ENCODE data around the gene ZNF486. TPM values are rescaled to one million over a fixed set of nuclear protein-coding genes. Genes with fewer than 3 reads are reported as not detected.
"Not testable (repeated sequence)": the region's sequence is repeated elsewhere in the genome, so short reads cannot be mapped to it uniquely, and the experiment has no call there.

Gene ZNF486
- polyA plus RNA-seq, 4 donors = 2.0 to 10.8 TPM; not detected in 2

- WGBS, 3 donors = 2 to 22% (median 20%) methylated on average over 36 of the region's 36 CpGs
- Histone ChIP-seq H3K4me3 (ENCODE audit: low read depth in 1 of 3, low read length in 3 of 3) (peak overlapping the region; percentile 3 to 87 (median 67)), H3K9me3 (ENCODE audit: control insufficient read depth in 2 of 2, insufficient read depth in 1 of 2, low read depth in 1 of 2, low read length in 1 of 2) (peaks cover 2 to 19% of the 10 kb centered on the region in 2 donors), H3K27ac (ENCODE audit: low read depth in 1 of 3, low read length in 2 of 3) (peak overlapping the region in 2 of 3 donors; percentile 2 to 85), H3K4me1 (ENCODE audit: control insufficient read depth in 3 of 3, insufficient read depth in 2 of 3, low read depth in 1 of 3, low read length in 2 of 3) (peaks cover 0 to 4% (median 0%) of the 10 kb centered on the region in 3 donors), H3K36me3 (ENCODE audit: control insufficient read depth in 3 of 3, insufficient read depth in 2 of 3, low read depth in 1 of 3, low read length in 3 of 3) (peaks cover 0 to 11% (median 0%) of the 10 kb centered on the region in 3 donors), H3K27me3 (ENCODE audit: control insufficient read depth in 3 of 3, insufficient read depth in 3 of 3, low read length in 3 of 3) (no peaks in the 10 kb centered on the region)
- FAIRE-seq (no peak), DNase-seq (peak; percentile 39 to 94)
Measured at GRCh38 chr19:20237773-20238623, 71.0 kb downstream of the ZNF486 start.

- 80 to 89% (median 88%) methylated on average over 4 of the region's 4 CpGs for WGBS, 3 donors
- FAIRE-seq = no peak
- no peak for DNase-seq
Measured at GRCh38 chr19:20243629-20244028, 76.6 kb downstream of the ZNF486 start.

GRCh38 chr19:20244356-20244755 lies 77.3 kb downstream of the ZNF486 start:
- no peaks in the 10 kb centered on the region for H3K36me3 ChIP-seq (ENCODE audit: control insufficient read depth in 3 of 3, insufficient read depth in 2 of 3, low read depth in 1 of 3, low read length in 3 of 3)
- 54 to 74% (median 63%) methylated on average over 3 of the region's 3 CpGs for WGBS, 3 donors
- H3K27me3 ChIP-seq (ENCODE audit: control insufficient read depth in 3 of 3, insufficient read depth in 3 of 3, low read length in 3 of 3) = no peaks in the 10 kb centered on the region
- no peak overlapping the region for H3K4me3 ChIP-seq (ENCODE audit: low read depth in 1 of 3, low read length in 3 of 3)
- peaks cover 0 to 7% of the 10 kb centered on the region in 2 donors for H3K9me3 ChIP-seq (ENCODE audit: control insufficient read depth in 2 of 2, insufficient read depth in 1 of 2, low read depth in 1 of 2, low read length in 1 of 2)
- no peak for DNase-seq
- no peak for FAIRE-seq
- H3K4me1 ChIP-seq (ENCODE audit: control insufficient read depth in 3 of 3, insufficient read depth in 2 of 3, low read depth in 1 of 3, low read length in 2 of 3) = no peaks in the 10 kb centered on the region
- H3K27ac ChIP-seq (ENCODE audit: low read depth in 1 of 3, low read length in 2 of 3) = no peak overlapping the region

More at GRCh38 chr19:20243629-20244028, 76.6 kb downstream of the ZNF486 start:
- Histone ChIP-seq H3K9me3 (ENCODE audit: control insufficient read depth in 2 of 2, insufficient read depth in 1 of 2, low read depth in 1 of 2, low read length in 1 of 2) (peaks cover 0 to 7% of the 10 kb centered on the region in 2 donors), H3K36me3 (ENCODE audit: control insufficient read depth in 3 of 3, insufficient read depth in 2 of 3, low read depth in 1 of 3, low read length in 3 of 3) (no peaks in the 10 kb centered on the region), H3K4me1 (ENCODE audit: control insufficient read depth in 3 of 3, insufficient read depth in 2 of 3, low read depth in 1 of 3, low read length in 2 of 3) (no peaks in the 10 kb centered on the region), H3K27me3 (ENCODE audit: control insufficient read depth in 3 of 3, insufficient read depth in 3 of 3, low read length in 3 of 3) (no peaks in the 10 kb centered on the region), H3K27ac (ENCODE audit: low read depth in 1 of 3, low read length in 2 of 3) (no peak overlapping the region), H3K4me3 (ENCODE audit: low read depth in 1 of 3, low read length in 3 of 3) (no peak overlapping the region)

GRCh38 chr19:20245309-20245708 lies 78.3 kb downstream of the ZNF486 start:
- H3K4me3 ChIP-seq (ENCODE audit: low read depth in 1 of 3, low read length in 3 of 3) = no peak overlapping the region
- peaks cover 0 to 7% of the 10 kb centered on the region in 2 donors for H3K9me3 ChIP-seq (ENCODE audit: control insufficient read depth in 2 of 2, insufficient read depth in 1 of 2, low read depth in 1 of 2, low read length in 1 of 2)
- DNase-seq (no peak), FAIRE-seq (no peak)
- no peak overlapping the region for H3K27ac ChIP-seq (ENCODE audit: low read depth in 1 of 3, low read length in 2 of 3)
- H3K4me1 ChIP-seq (ENCODE audit: control insufficient read depth in 3 of 3, insufficient read depth in 2 of 3, low read depth in 1 of 3, low read length in 2 of 3) = peaks cover 0 to under 1% (median 0%) of the 10 kb centered on the region in 3 donors
- H3K27me3 ChIP-seq (ENCODE audit: control insufficient read depth in 3 of 3, insufficient read depth in 3 of 3, low read length in 3 of 3) = no peaks in the 10 kb centered on the region
- H3K36me3 ChIP-seq (ENCODE audit: control insufficient read depth in 3 of 3, insufficient read depth in 2 of 3, low read depth in 1 of 3, low read length in 3 of 3) = no peaks in the 10 kb centered on the region

- DNase-seq (peak in 1 of 2 donors; percentile 62), FAIRE-seq (no peak)
- no peaks in the 10 kb centered on the region for H3K36me3 ChIP-seq (ENCODE audit: control insufficient read depth in 3 of 3, insufficient read depth in 2 of 3, low read depth in 1 of 3, low read length in 3 of 3)
- no peaks in the 10 kb centered on the region for H3K27me3 ChIP-seq (ENCODE audit: control insufficient read depth in 3 of 3, insufficient read depth in 3 of 3, low read length in 3 of 3)
- peaks cover 0 to 7% of the 10 kb centered on the region in 2 donors for H3K9me3 ChIP-seq (ENCODE audit: control insufficient read depth in 2 of 2, insufficient read depth in 1 of 2, low read depth in 1 of 2, low read length in 1 of 2)
- H3K27ac ChIP-seq (ENCODE audit: low read depth in 1 of 3, low read length in 2 of 3) = no peak overlapping the region
- 54 to 62% (median 59%) methylated on average over 10 of the region's 10 CpGs for WGBS, 3 donors
- H3K4me1 ChIP-seq (ENCODE audit: control insufficient read depth in 3 of 3, insufficient read depth in 2 of 3, low read depth in 1 of 3, low read length in 2 of 3) = peaks cover 0 to 7% (median 0%) of the 10 kb centered on the region in 3 donors
- H3K4me3 ChIP-seq (ENCODE audit: low read depth in 1 of 3, low read length in 3 of 3) = no peak overlapping the region
Measured at GRCh38 chr19:20247016-20247683, 80.1 kb downstream of the ZNF486 start.

- not testable (repeated sequence) for H3K36me3 ChIP-seq (ENCODE audit: control insufficient read depth in 3 of 3, insufficient read depth in 2 of 3, low read depth in 1 of 3, low read length in 3 of 3); H3K27ac ChIP-seq (ENCODE audit: low read depth in 1 of 3, low read length in 2 of 3); DNase-seq; FAIRE-seq; H3K9me3 ChIP-seq (ENCODE audit: control insufficient read depth in 2 of 2, insufficient read depth in 1 of 2, low read depth in 1 of 2, low read length in 1 of 2); H3K4me3 ChIP-seq (ENCODE audit: low read depth in 1 of 3, low read length in 3 of 3); H3K27me3 ChIP-seq (ENCODE audit: control insufficient read depth in 3 of 3, insufficient read depth in 3 of 3, low read length in 3 of 3)
- 66 to 80% (median 71%) methylated on average over 2 of the region's 2 CpGs for WGBS, 3 donors
- H3K4me1 ChIP-seq (ENCODE audit: control insufficient read depth in 3 of 3, insufficient read depth in 2 of 3, low read depth in 1 of 3, low read length in 2 of 3) = peaks cover 0 to 13% (median 0%) of the 10 kb centered on the region in 3 donors
Measured at GRCh38 chr19:20248258-20248657, 81.2 kb downstream of the ZNF486 start.

Other genes starting within 250 kb of the ZNF486 start
- gene ZNF682, start 127.7 kb upstream of the ZNF486 start, polyA plus RNA-seq = 10 to 100 TPM in 1 of 4 donors, 1 to 10 TPM in 2, not detected in 1; 1.6 to 12.1 (median 1.8) TPM
- 10 to 100 TPM in 1 of 4 donors, 1 to 10 TPM in 1, not detected in 2; 1.4 to 30.8 TPM for gene ZNF90, start 89.2 kb upstream of the ZNF486 start, polyA plus RNA-seq

Data from small intestine (tissue), 7 donors.